Keratinocyte (primary cell): ENCODE data around the gene DNAAF5. TPM values are rescaled to one million over a fixed set of nuclear protein-coding genes. Genes with fewer than 3 reads are reported as not detected.
"Not testable (repeated sequence)": the region's sequence is repeated elsewhere in the genome, so short reads cannot be mapped to it uniquely, and the experiment has no call there.

Source experiments
- DNase-seq: peaks from one replicate; pipeline ENCODE4 v3.0.0-alpha.2; 2011; ENCODE audit warnings: low read depth, missing footprints, low spot score
- FAIRE-seq: peaks from 2 replicates; lab custom pipeline; 2011; peaks lifted over from hg19 to GRCh38; lab: Jason Lieb, UNC
- H2AFZ ChIP-seq: 2 replicates; pipeline ENCODE4 v1.6.0; 2012; ENCODE audit warnings: low read length, control low read depth, inconsistent platforms; ENCODE audit not compliant: control insufficient read depth
- H3K27ac ChIP-seq: 2 replicates; pipeline ENCODE4 v1.5.1; 2011; ENCODE audit warnings: low read length; ENCODE audit not compliant: control insufficient read depth, insufficient read depth
- H3K27me3 ChIP-seq: 3 replicates; pipeline ENCODE4 v1.6.0; 2011; ENCODE audit warnings: low read length; ENCODE audit not compliant: control insufficient read depth, insufficient read depth; ENCODE audit errors: extremely low read depth
- H3K36me3 ChIP-seq, 2 experiments: 2 replicates in 1 of 2; 3 replicates in 1 of 2; pipeline ENCODE4 v1.5.1; 2011; ENCODE audit warnings: low read length in 2 of 2, mild to moderate bottlenecking in 1 of 2; ENCODE audit not compliant: control insufficient read depth in 2 of 2, insufficient read depth in 2 of 2; ENCODE audit errors: extremely low read depth in 1 of 2
- H3K4me1 ChIP-seq: 3 replicates; pipeline ENCODE4 v1.5.1; 2011; ENCODE audit warnings: low read length; ENCODE audit not compliant: control insufficient read depth, insufficient read depth; ENCODE audit errors: extremely low read depth
- H3K4me2 ChIP-seq: 3 replicates; pipeline ENCODE4 v1.6.0; 2011; ENCODE audit warnings: low read depth, low read length; ENCODE audit not compliant: control insufficient read depth, insufficient read depth; ENCODE audit errors: extremely low read depth
- H3K4me3 ChIP-seq, 3 experiments: fragments of 200-600 bp in 1 of 3; sonication (generic) in 1 of 3; 2 replicates in 2 of 3; 3 replicates in 1 of 3; pipeline ENCODE4 v1.5.1; 2011 to 2016; ENCODE audit warnings: low read length in 3 of 3, mild to moderate bottlenecking in 3 of 3, control low read depth in 2 of 3, inconsistent platforms in 1 of 3, low read depth in 1 of 3, mixed read lengths in 1 of 3, mixed run types in 1 of 3, moderate library complexity in 1 of 3; ENCODE audit not compliant: control insufficient read depth in 2 of 3, insufficient read depth in 2 of 3; ENCODE audit errors: extremely low read depth in 1 of 3
- H3K79me2 ChIP-seq: 2 replicates; pipeline ENCODE4 v1.6.0; 2012; ENCODE audit warnings: low read length; ENCODE audit not compliant: control insufficient read depth, insufficient read depth
- H3K9ac ChIP-seq: 3 replicates; pipeline ENCODE4 v1.6.0; 2011; ENCODE audit warnings: low read length; ENCODE audit not compliant: control insufficient read depth, insufficient read depth; ENCODE audit errors: extremely low read depth
- H3K9me1 ChIP-seq: 3 replicates; pipeline ENCODE4 v1.6.0; 2011; ENCODE audit warnings: low read length; ENCODE audit not compliant: control insufficient read depth, insufficient read depth; ENCODE audit errors: extremely low read depth
- H3K9me3 ChIP-seq: 2 replicates; pipeline ENCODE4 v1.5.1; 2012; ENCODE audit warnings: low read depth, low read length; ENCODE audit not compliant: control insufficient read depth
- H4K20me1 ChIP-seq: 3 replicates; pipeline ENCODE4 v1.6.0; 2011; ENCODE audit warnings: low read length; ENCODE audit not compliant: control insufficient read depth, insufficient read depth; ENCODE audit errors: extremely low read depth
- EZH2 ChIP-seq: IDR thresholded peaks from one replicate; pipeline ENCODE4 v1.6.1; 2012; ENCODE audit warnings: inconsistent platforms, mild to moderate bottlenecking, low read length, moderate library complexity
- dilution Hi-C: fragments of 300-500 bp; cut with MboI; formaldehyde crosslinking; loops from one replicate; pipeline ENCODE4 v1.7.0; 2020; ENCODE audit warnings: low sequenced_read_pairs; ENCODE audit not compliant: extremely low pct_ligation_motif_present
- polyA plus RNA-seq, 5 experiments: library from polyadenylated mRNA; depleted of rRNA in 3 of 5; stranded (reverse) in 3 of 5; stranded (forward) in 1 of 5; unstranded in 1 of 5; fragments of >200 nt; gene quantifications; 1 replicate in 1 of 5; 2 replicates in 3 of 5; 3 replicates in 1 of 5; pipeline versions ENCODE4 v1.2.1 to v1.2.3, GENCODE V29; 2011 to 2012; ENCODE audit warnings: missing spikeins in 2 of 5, low read depth in 1 of 5, low replicate concordance in 1 of 5
- TF ChIP-seq, protein P1 (sequence below), 3 experiments: IDR thresholded peaks in 1 of 3; conservative IDR thresholded peaks in 1 of 3; optimal IDR thresholded peaks in 1 of 3; 2 replicates in 2 of 3; 3 replicates in 1 of 3; pipeline versions ENCODE3 to v1.5.1; 2011; ENCODE audit warnings: low read length in 3 of 3, mild to moderate bottlenecking in 3 of 3, moderate library complexity in 2 of 3, control low read depth in 1 of 3, inconsistent platforms in 1 of 3; ENCODE audit not compliant: insufficient read depth in 2 of 3; ENCODE audit errors: extremely low read depth in 1 of 3

DNAAF5 gene
- polyA plus RNA-seq, 1 donor (not counting 4 experiments of a cell fraction or from before 2014, with no cell fraction given), result 16.3 TPM

DNA sequence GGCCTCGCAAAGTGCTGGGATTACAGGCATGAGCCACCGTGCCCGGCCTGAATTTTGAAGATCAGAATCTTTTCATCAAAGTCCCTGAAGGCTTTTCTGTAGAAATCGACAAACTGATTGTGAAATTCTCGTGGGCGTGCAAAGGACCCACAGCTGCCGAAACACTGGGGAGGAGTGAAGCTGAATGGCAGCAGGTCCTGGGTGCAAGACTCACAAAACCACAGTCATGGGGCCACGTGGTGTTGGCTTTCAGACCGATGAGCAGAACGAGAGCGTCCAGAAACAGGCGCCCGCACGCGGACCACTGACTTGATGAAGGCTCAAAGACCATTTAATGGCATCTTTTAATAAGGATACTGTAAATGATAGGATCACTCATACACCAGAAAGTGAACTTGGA, 25.3 kb downstream of the DNAAF5 start:
- Histone ChIP-seq H3K4me3 (no peak overlapping the region), H3K36me3 (peaks cover 21 to 30% of the 10 kb centered on the region in 2 experiments), H3K27ac (no peak overlapping the region), H3K9me3 (no peaks in the 10 kb centered on the region), H3K9ac (no peak overlapping the region), H2AFZ (no peak overlapping the region), H3K4me2 (no peak overlapping the region), H3K27me3 (no peaks in the 10 kb centered on the region), H3K79me2 (peaks cover 19% of the 10 kb centered on the region), H3K9me1 (peaks cover 2% of the 10 kb centered on the region), H3K4me1 (no peaks in the 10 kb centered on the region), H4K20me1 (peaks cover 2% of the 10 kb centered on the region)
- TF ChIP-seq EZH2, result no peak
- TF ChIP-seq, protein P1, sequence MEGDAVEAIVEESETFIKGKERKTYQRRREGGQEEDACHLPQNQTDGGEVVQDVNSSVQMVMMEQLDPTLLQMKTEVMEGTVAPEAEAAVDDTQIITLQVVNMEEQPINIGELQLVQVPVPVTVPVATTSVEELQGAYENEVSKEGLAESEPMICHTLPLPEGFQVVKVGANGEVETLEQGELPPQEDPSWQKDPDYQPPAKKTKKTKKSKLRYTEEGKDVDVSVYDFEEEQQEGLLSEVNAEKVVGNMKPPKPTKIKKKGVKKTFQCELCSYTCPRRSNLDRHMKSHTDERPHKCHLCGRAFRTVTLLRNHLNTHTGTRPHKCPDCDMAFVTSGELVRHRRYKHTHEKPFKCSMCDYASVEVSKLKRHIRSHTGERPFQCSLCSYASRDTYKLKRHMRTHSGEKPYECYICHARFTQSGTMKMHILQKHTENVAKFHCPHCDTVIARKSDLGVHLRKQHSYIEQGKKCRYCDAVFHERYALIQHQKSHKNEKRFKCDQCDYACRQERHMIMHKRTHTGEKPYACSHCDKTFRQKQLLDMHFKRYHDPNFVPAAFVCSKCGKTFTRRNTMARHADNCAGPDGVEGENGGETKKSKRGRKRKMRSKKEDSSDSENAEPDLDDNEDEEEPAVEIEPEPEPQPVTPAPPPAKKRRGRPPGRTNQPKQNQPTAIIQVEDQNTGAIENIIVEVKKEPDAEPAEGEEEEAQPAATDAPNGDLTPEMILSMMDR (optimal IDR thresholded peaks at IDR 0.05 in 1 of 3, IDR thresholded peaks at IDR 0.05 in 1 of 3, conservative IDR thresholded peaks at IDR 0.05 in 1 of 3; ENCODE audit: extremely low read depth in 1 of 3, insufficient read depth in 2 of 3, low read length in 3 of 3), result no peak
- dilution Hi-C loops, result no loop called here
- FAIRE-seq (no peak), DNase-seq (no peak)

DNA sequence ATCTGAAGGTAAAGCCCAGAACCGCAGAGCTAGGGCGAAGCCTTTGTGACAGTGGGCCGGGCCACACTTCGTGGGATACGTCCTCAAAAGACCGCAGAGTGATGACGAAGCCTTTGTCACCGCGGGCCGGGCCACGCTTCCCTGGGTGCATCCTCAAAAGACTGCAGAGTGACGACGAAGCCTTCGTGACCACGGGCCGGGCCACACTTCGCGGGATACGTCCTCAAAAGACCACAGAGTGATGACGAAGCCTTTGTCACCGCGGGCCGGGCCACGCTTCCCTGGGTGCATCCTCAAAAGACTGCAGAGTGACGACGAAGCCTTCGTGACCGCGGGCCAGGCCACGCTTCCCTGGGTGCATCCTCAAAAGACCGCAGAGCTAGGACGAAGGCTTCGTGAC, 25.8 kb downstream of the DNAAF5 start:
- DNase-seq, FAIRE-seq, H4K20me1 ChIP-seq, H3K4me3 ChIP-seq, H2AFZ ChIP-seq, H3K9me3 ChIP-seq, H3K27ac ChIP-seq, H3K4me1 ChIP-seq, H3K4me2 ChIP-seq, H3K9me1 ChIP-seq, dilution Hi-C loops, H3K27me3 ChIP-seq, H3K9ac ChIP-seq: not testable (repeated sequence)
- H3K36me3 ChIP-seq, result peaks cover 21 to 32% of the 10 kb centered on the region in 2 experiments
- H3K79me2 ChIP-seq, result peaks cover 15% of the 10 kb centered on the region

DNA sequence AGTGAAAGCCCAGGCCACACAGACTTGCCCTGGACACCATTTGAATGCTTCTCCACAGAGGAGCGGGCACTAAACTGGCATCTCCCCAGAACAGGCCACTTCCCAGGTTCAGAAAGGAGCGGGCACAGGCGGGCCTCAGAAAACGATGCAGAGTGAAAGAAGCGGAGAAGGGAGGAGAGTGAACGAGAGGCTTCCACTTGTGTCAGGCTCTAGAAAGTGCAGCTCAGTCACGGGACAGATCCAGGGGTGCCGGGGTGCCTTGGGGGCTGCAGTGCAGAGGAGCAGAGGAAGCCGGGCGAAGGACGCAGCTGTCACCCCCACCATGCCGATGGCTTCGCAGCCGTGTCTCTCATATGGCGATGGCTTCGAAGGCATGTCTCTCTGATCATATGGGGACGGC, 26.7 kb downstream of the DNAAF5 start:
- no peaks in the 10 kb centered on the region for H3K4me1 ChIP-seq
- dilution Hi-C loops, result no loop called here
- H3K27me3 ChIP-seq, result no peaks in the 10 kb centered on the region
- H3K36me3 ChIP-seq, result peaks cover 28 to 34% of the 10 kb centered on the region in 2 experiments
- no peak overlapping the region for H2AFZ ChIP-seq
- H3K9me3 ChIP-seq, result no peaks in the 10 kb centered on the region
- H3K9ac ChIP-seq, result no peak overlapping the region
- no peak overlapping the region for H3K4me2 ChIP-seq
- no peak for TF ChIP-seq EZH2
- TF ChIP-seq, protein P1 (optimal IDR thresholded peaks at IDR 0.05 in 1 of 3, IDR thresholded peaks at IDR 0.05 in 1 of 3, conservative IDR thresholded peaks at IDR 0.05 in 1 of 3; ENCODE audit: extremely low read depth in 1 of 3, insufficient read depth in 2 of 3, low read length in 3 of 3), result no peak
- DNase-seq (no peak), FAIRE-seq (no peak)
- no peak overlapping the region for H3K27ac ChIP-seq
- H3K79me2 ChIP-seq, result peaks cover 11% of the 10 kb centered on the region
- H3K9me1 ChIP-seq, result no peaks in the 10 kb centered on the region
- no peaks in the 10 kb centered on the region for H4K20me1 ChIP-seq
- H3K4me3 ChIP-seq, result no peak overlapping the region
